ENCODE measurements around the gene DDX52. TPM values are rescaled to one million over a fixed set of nuclear protein-coding genes. Genes with fewer than 3 reads are reported as not detected.

DDX52 gene
- total and polyA plus RNA-seq, 4 donors: 8.8 to 28.9 (median 14.2) TPM

- peaks cover 0 to 4% (median 0%) of the 10 kb centered on the region in 5 donors for H3K4me1 ChIP-seq (ENCODE audit: control insufficient read depth in 5 of 5, insufficient read depth in 5 of 5, low read length in 5 of 5)
- H3K36me3 ChIP-seq (ENCODE audit: control insufficient read depth in 4 of 4, insufficient read depth in 4 of 4, low read length in 4 of 4): no peaks in the 10 kb centered on the region
- no peak for ATAC-seq (ENCODE audit: insufficient read depth, low FRiP score)
- H3K27me3 ChIP-seq (ENCODE audit: control insufficient read depth in 3 of 3, insufficient read depth in 3 of 3, low read length in 2 of 3): peaks cover 0 to 8% (median 4%) of the 10 kb centered on the region in 3 donors
- no peaks in the 10 kb centered on the region for H3K9me3 ChIP-seq (ENCODE audit: control insufficient read depth in 4 of 4, insufficient read depth in 3 of 4, low read length in 3 of 4)
- TF ChIP-seq, protein P1, sequence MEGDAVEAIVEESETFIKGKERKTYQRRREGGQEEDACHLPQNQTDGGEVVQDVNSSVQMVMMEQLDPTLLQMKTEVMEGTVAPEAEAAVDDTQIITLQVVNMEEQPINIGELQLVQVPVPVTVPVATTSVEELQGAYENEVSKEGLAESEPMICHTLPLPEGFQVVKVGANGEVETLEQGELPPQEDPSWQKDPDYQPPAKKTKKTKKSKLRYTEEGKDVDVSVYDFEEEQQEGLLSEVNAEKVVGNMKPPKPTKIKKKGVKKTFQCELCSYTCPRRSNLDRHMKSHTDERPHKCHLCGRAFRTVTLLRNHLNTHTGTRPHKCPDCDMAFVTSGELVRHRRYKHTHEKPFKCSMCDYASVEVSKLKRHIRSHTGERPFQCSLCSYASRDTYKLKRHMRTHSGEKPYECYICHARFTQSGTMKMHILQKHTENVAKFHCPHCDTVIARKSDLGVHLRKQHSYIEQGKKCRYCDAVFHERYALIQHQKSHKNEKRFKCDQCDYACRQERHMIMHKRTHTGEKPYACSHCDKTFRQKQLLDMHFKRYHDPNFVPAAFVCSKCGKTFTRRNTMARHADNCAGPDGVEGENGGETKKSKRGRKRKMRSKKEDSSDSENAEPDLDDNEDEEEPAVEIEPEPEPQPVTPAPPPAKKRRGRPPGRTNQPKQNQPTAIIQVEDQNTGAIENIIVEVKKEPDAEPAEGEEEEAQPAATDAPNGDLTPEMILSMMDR (IDR thresholded peaks at IDR 0.05; ENCODE audit: control extremely low read depth, extremely low read depth): no peak
- WGBS, 2 donors: 71 to 80% methylated on average over 2 of the region's 2 CpGs
- H3K4me3 ChIP-seq: no peak overlapping the region
- no peak overlapping the region for H3K27ac ChIP-seq (ENCODE audit: low read depth in 1 of 2, low read length in 1 of 2)
- DNase-seq: no peak
- no peak overlapping the region for H3K9ac ChIP-seq (ENCODE audit: insufficient read depth in 1 of 2, low read length in 2 of 2)
Measured at GRCh38 chr17:37651849-37652248, 8.6 kb upstream of the DDX52 start.

DNA sequence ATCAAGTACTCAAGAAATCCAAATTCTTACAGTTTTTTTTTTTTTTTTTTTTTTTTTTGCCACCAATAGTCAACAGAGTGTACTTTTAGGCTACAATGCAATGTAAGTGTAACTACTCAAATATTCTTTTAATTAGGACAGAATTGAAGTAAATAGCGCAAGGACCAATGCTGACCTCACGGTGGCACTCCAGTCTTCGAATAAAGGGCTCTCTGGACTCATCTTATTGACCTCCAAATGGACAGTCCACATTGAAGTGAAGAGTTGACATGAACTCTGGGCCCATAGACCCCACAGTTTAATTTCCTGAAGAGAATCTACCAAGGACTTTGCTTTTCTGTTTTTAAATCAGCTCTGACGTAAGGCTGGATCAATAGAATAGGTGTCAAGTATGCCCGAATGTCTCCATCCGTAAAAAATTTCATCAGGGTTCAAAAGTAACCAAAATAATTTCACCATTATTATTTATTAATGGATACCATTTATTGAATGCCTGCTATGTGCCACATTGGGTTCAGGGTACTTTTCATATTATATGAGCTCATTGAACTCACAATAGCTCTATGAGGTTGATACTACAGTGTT lies 7.3 kb upstream of the DDX52 start:
- Histone ChIP-seq H3K9ac (ENCODE audit: insufficient read depth in 1 of 2, low read length in 2 of 2) (no peak overlapping the region), H3K4me3 (no peak overlapping the region), H3K27ac (ENCODE audit: low read depth in 1 of 2, low read length in 1 of 2) (no peak overlapping the region), H3K4me1 (ENCODE audit: control insufficient read depth in 5 of 5, insufficient read depth in 5 of 5, low read length in 5 of 5) (peaks cover 0 to 4% (median 0%) of the 10 kb centered on the region in 5 donors), H3K9me3 (ENCODE audit: control insufficient read depth in 4 of 4, insufficient read depth in 3 of 4, low read length in 3 of 4) (no peaks in the 10 kb centered on the region), H3K27me3 (ENCODE audit: control insufficient read depth in 3 of 3, insufficient read depth in 3 of 3, low read length in 2 of 3) (peaks cover 0 to 13% (median 8%) of the 10 kb centered on the region in 3 donors), H3K36me3 (ENCODE audit: control insufficient read depth in 4 of 4, insufficient read depth in 4 of 4, low read length in 4 of 4) (no peaks in the 10 kb centered on the region)
- TF ChIP-seq, protein P1 (IDR thresholded peaks at IDR 0.05; ENCODE audit: control extremely low read depth, extremely low read depth): no peak
- DNase-seq (peak; percentile 26 to 58 (median 55)), ATAC-seq (ENCODE audit: insufficient read depth, low FRiP score) (no peak)
- WGBS, 2 donors: 52 to 57% methylated on average over 6 of the region's 6 CpGs

- H3K9ac ChIP-seq (ENCODE audit: insufficient read depth in 1 of 2, low read length in 2 of 2): no peak overlapping the region
- no peaks in the 10 kb centered on the region for H3K36me3 ChIP-seq (ENCODE audit: control insufficient read depth in 4 of 4, insufficient read depth in 4 of 4, low read length in 4 of 4)
- WGBS, 2 donors: 26 to 50% methylated on average over 2 of the region's 2 CpGs
- H3K9me3 ChIP-seq (ENCODE audit: control insufficient read depth in 4 of 4, insufficient read depth in 3 of 4, low read length in 3 of 4): no peaks in the 10 kb centered on the region
- TF ChIP-seq, protein P1 (IDR thresholded peaks at IDR 0.05; ENCODE audit: control extremely low read depth, extremely low read depth): no peak
- no peak overlapping the region for H3K27ac ChIP-seq (ENCODE audit: low read depth in 1 of 2, low read length in 1 of 2)
- no peak for DNase-seq
- ATAC-seq (ENCODE audit: insufficient read depth, low FRiP score): no peak
- peaks cover 0 to 18% (median 9%) of the 10 kb centered on the region in 3 donors for H3K27me3 ChIP-seq (ENCODE audit: control insufficient read depth in 3 of 3, insufficient read depth in 3 of 3, low read length in 2 of 3)
- H3K4me3 ChIP-seq: no peak overlapping the region
- peaks cover 0 to 5% (median 0%) of the 10 kb centered on the region in 5 donors for H3K4me1 ChIP-seq (ENCODE audit: control insufficient read depth in 5 of 5, insufficient read depth in 5 of 5, low read length in 5 of 5)
Measured at GRCh38 chr17:37648555-37648954, 5.3 kb upstream of the DDX52 start.

GRCh38 chr17:37647856-37648255 lies 4.6 kb upstream of the DDX52 start:
- Histone ChIP-seq H3K27me3 (ENCODE audit: control insufficient read depth in 3 of 3, insufficient read depth in 3 of 3, low read length in 2 of 3) (peaks cover 0 to 18% (median 9%) of the 10 kb centered on the region in 3 donors), H3K4me1 (ENCODE audit: control insufficient read depth in 5 of 5, insufficient read depth in 5 of 5, low read length in 5 of 5) (peaks cover 0 to 7% (median 0%) of the 10 kb centered on the region in 5 donors), H3K36me3 (ENCODE audit: control insufficient read depth in 4 of 4, insufficient read depth in 4 of 4, low read length in 4 of 4) (no peaks in the 10 kb centered on the region), H3K27ac (ENCODE audit: low read depth in 1 of 2, low read length in 1 of 2) (no peak overlapping the region), H3K4me3 (no peak overlapping the region), H3K9me3 (ENCODE audit: control insufficient read depth in 4 of 4, insufficient read depth in 3 of 4, low read length in 3 of 4) (no peaks in the 10 kb centered on the region), H3K9ac (ENCODE audit: insufficient read depth in 1 of 2, low read length in 2 of 2) (no peak overlapping the region)
- no peak for DNase-seq
- ATAC-seq (ENCODE audit: insufficient read depth, low FRiP score): no peak
- TF ChIP-seq, protein P1 (IDR thresholded peaks at IDR 0.05; ENCODE audit: control extremely low read depth, extremely low read depth): no peak
- 87 to 89% methylated on average over 1 of the region's 1 CpG for WGBS, 2 donors
